ENCODE data around the gene TTBK2. TPM values are rescaled to one million over a fixed set of nuclear protein-coding genes. Genes with fewer than 3 reads are reported as not detected.

Gene TTBK2
- total and polyA plus RNA-seq, 10 of the 15 experiments (the other 5 are each of a cell fraction or from before 2014, with no cell fraction given), result 0.66 to 9.1 (median 3.7) TPM

- ChIA-PET CTCF (interaction anchor here (0.7 to 1.4 kb wide), 2 partner anchors 189 to 219 kb away, joined by 3 read pairs; no protein-coding TSS in a partner anchor), POLR2A (interaction anchor here (0.7 kb wide), 1 partner anchor 1432 kb away, joined by 3 read pairs; no protein-coding TSS in a partner anchor), SMC1A (ENCODE audit: uncharacterized antibody, unreplicated experiment) (interaction anchor here (1.0 kb wide), 1 partner anchor 219 kb away, joined by 3 read pairs; no protein-coding TSS in a partner anchor), RAD21 (ENCODE audit: unreplicated experiment) (no interaction called here)
- DNase-seq (ENCODE audit: low read depth, low spot score) (no peak), FAIRE-seq (no peak), ATAC-seq (no peak)
- WGBS (ENCODE audit: insufficient coverage, insufficient replicate concordance, low lambda C conversion rate, missing lambda C conversion rate), result 63% methylated on average over 3 of the region's 3 CpGs
- no peak overlapping the region for H3K9ac ChIP-seq (ENCODE audit: control insufficient read depth, insufficient read depth, low read length)
- no peak overlapping the region for H3K4me2 ChIP-seq (ENCODE audit: control insufficient read depth, insufficient read depth)
- in situ Hi-C loops (cut with MboI) (loop anchor here (10.0 kb wide), 1 partner anchor 217 kb away; the partner anchor contains the start of gene TTBK2), intact Hi-C loops (cut with micrococcal nuclease; ENCODE audit: unreplicated experiment) (no loop called here)
- BruUV-seq (replicated peaks), result no TSS peak
- TF ChIP-seq TCF3 (IDR thresholded peaks at IDR 0.05; ENCODE audit: borderline replicate concordance, insufficient read depth, low read depth, low read length), result no peak
- TF ChIP-seq MEF2A (IDR thresholded peaks at IDR 0.05; ENCODE audit: insufficient read depth, low read depth, low read length), result no peak
- no peak for TF ChIP-seq SMARCA5 (IDR thresholded peaks at IDR 0.05)
- TF ChIP-seq MLLT1 (IDR thresholded peaks at IDR 0.05), result no peak
- TF ChIP-seq ATF2 (IDR thresholded peaks at IDR 0.05; ENCODE audit: low read length), result no peak
- no peak for TF ChIP-seq NFIC (IDR thresholded peaks at IDR 0.05; ENCODE audit: low read depth, low read length)
- TF ChIP-seq USF2 (IDR thresholded peaks at IDR 0.05; ENCODE audit: borderline replicate concordance, low read depth, low read length), result no peak
- TF ChIP-seq NKRF (conservative IDR thresholded peaks at IDR 0.05), result no peak
- H3K79me2 ChIP-seq (ENCODE audit: control insufficient read depth, insufficient read depth, low read length), result no peaks in the 10 kb centered on the region
- H3K27me3 ChIP-seq (replicated peaks in 1 of 2; ENCODE audit: control insufficient read depth in 2 of 2, insufficient read depth in 2 of 2, low read length in 1 of 2), result no peaks in the 10 kb centered on the region
- H3K4me1 ChIP-seq (ENCODE audit: control insufficient read depth, insufficient read depth, low read length), result no peaks in the 10 kb centered on the region
- H3K9me3 ChIP-seq (replicated peaks; ENCODE audit: control insufficient read depth, insufficient read depth, low read length), result no peaks in the 10 kb centered on the region
- H3K4me3 ChIP-seq, result no peak overlapping the region
- no peak overlapping the region for H3K27ac ChIP-seq (ENCODE audit: control insufficient read depth, insufficient read depth)
- no peak overlapping the region for H2AFZ ChIP-seq (ENCODE audit: control insufficient read depth, low read depth, low read length)
- H3K36me3 ChIP-seq (ENCODE audit: control insufficient read depth in 2 of 2, insufficient read depth in 2 of 2, low read length in 1 of 2), result no peaks in the 10 kb centered on the region; a peak in 1 of 4 replicates
- no peaks in the 10 kb centered on the region for H4K20me1 ChIP-seq (ENCODE audit: control insufficient read depth, insufficient read depth)
Measured at GRCh38 chr15:42707873-42708544, 212.6 kb downstream of the TTBK2 start.
